ENCODE results near the gene RIPOR1.

Gene RIPOR1

GRCh38 chr16:67518676-67519075, 10.0 kb upstream of the RIPOR1 start:
- Histone ChIP-seq H3K4me1 (ENCODE audit: control insufficient read depth, insufficient read depth, low read length) (peaks cover 11% of the 10 kb centered on the region), H3K9me3 (ENCODE audit: control insufficient read depth, low read length) (no peaks in the 10 kb centered on the region), H3K27me3 (replicated peaks; ENCODE audit: control insufficient read depth, insufficient read depth, low read length) (no peaks in the 10 kb centered on the region), H3K4me3 (ENCODE audit: low read length) (no peak overlapping the region), H3K9ac (ENCODE audit: low read length) (no peak overlapping the region), H3K36me3 (ENCODE audit: control insufficient read depth, insufficient read depth, low read length, severe bottlenecking) (no peaks in the 10 kb centered on the region)
- no peak for DNase-seq (ENCODE audit: low read depth)

- no peaks in the 10 kb centered on the region for H3K36me3 ChIP-seq (ENCODE audit: control insufficient read depth, insufficient read depth, low read length, severe bottlenecking)
- H3K4me1 ChIP-seq (ENCODE audit: control insufficient read depth, insufficient read depth, low read length): peaks cover 11% of the 10 kb centered on the region
- H3K4me3 ChIP-seq (ENCODE audit: low read length): no peak overlapping the region
- H3K9me3 ChIP-seq (ENCODE audit: control insufficient read depth, low read length): no peaks in the 10 kb centered on the region
- H3K27me3 ChIP-seq (replicated peaks; ENCODE audit: control insufficient read depth, insufficient read depth, low read length): no peaks in the 10 kb centered on the region
- H3K9ac ChIP-seq (ENCODE audit: low read length): no peak overlapping the region
- no peak for DNase-seq (ENCODE audit: low read depth)
Measured at GRCh38 chr16:67519242-67519641, 9.4 kb upstream of the RIPOR1 start.

GRCh38 chr16:67521095-67521804, 7.4 kb upstream of the RIPOR1 start:
- H3K4me3 ChIP-seq (ENCODE audit: low read length): peak overlapping the region; percentile 77
- H3K36me3 ChIP-seq (ENCODE audit: control insufficient read depth, insufficient read depth, low read length, severe bottlenecking): no peaks in the 10 kb centered on the region
- peaks cover 11% of the 10 kb centered on the region for H3K4me1 ChIP-seq (ENCODE audit: control insufficient read depth, insufficient read depth, low read length)
- H3K27me3 ChIP-seq (replicated peaks; ENCODE audit: control insufficient read depth, insufficient read depth, low read length): no peaks in the 10 kb centered on the region
- peak overlapping the region; percentile 76 for H3K9ac ChIP-seq (ENCODE audit: low read length)
- H3K9me3 ChIP-seq (ENCODE audit: control insufficient read depth, low read length): no peaks in the 10 kb centered on the region
- DNase-seq (ENCODE audit: low read depth): peak; percentile 99

- Histone ChIP-seq H3K4me1 (ENCODE audit: control insufficient read depth, insufficient read depth, low read length) (peaks cover 9% of the 10 kb centered on the region), H3K9me3 (ENCODE audit: control insufficient read depth, low read length) (no peaks in the 10 kb centered on the region), H3K4me3 (ENCODE audit: low read length) (no peak overlapping the region), H3K36me3 (ENCODE audit: control insufficient read depth, insufficient read depth, low read length, severe bottlenecking) (no peaks in the 10 kb centered on the region), H3K27me3 (replicated peaks; ENCODE audit: control insufficient read depth, insufficient read depth, low read length) (no peaks in the 10 kb centered on the region), H3K9ac (ENCODE audit: low read length) (peak overlapping the region; percentile 0)
- no peak for DNase-seq (ENCODE audit: low read depth)
Measured at GRCh38 chr16:67525176-67525860, 3.3 kb upstream of the RIPOR1 start.

GRCh38 chr16:67526149-67526791, 2.4 kb upstream of the RIPOR1 start:
- Histone ChIP-seq H3K36me3 (ENCODE audit: control insufficient read depth, insufficient read depth, low read length, severe bottlenecking) (no peaks in the 10 kb centered on the region), H3K4me1 (ENCODE audit: control insufficient read depth, insufficient read depth, low read length) (peaks cover 17% of the 10 kb centered on the region), H3K9me3 (ENCODE audit: control insufficient read depth, low read length) (no peaks in the 10 kb centered on the region), H3K4me3 (ENCODE audit: low read length) (no peak overlapping the region), H3K9ac (ENCODE audit: low read length) (no peak overlapping the region), H3K27me3 (replicated peaks; ENCODE audit: control insufficient read depth, insufficient read depth, low read length) (no peaks in the 10 kb centered on the region)
- DNase-seq (ENCODE audit: low read depth): no peak

- Histone ChIP-seq H3K4me1 (ENCODE audit: control insufficient read depth, insufficient read depth, low read length) (peaks cover 18% of the 10 kb centered on the region), H3K36me3 (ENCODE audit: control insufficient read depth, insufficient read depth, low read length, severe bottlenecking) (no peaks in the 10 kb centered on the region), H3K9me3 (ENCODE audit: control insufficient read depth, low read length) (no peaks in the 10 kb centered on the region), H3K4me3 (ENCODE audit: low read length) (peak overlapping the region; percentile 98), H3K27me3 (replicated peaks; ENCODE audit: control insufficient read depth, insufficient read depth, low read length) (no peaks in the 10 kb centered on the region), H3K9ac (ENCODE audit: low read length) (peak overlapping the region; percentile 99)
- peak; percentile 78 for DNase-seq (ENCODE audit: low read depth)
Measured at GRCh38 chr16:67528870-67529581, 397 bp downstream of the RIPOR1 start.

- no peaks in the 10 kb centered on the region for H3K9me3 ChIP-seq (ENCODE audit: control insufficient read depth, low read length)
- peak; percentile 35 for DNase-seq (ENCODE audit: low read depth)
- no peaks in the 10 kb centered on the region for H3K36me3 ChIP-seq (ENCODE audit: control insufficient read depth, insufficient read depth, low read length, severe bottlenecking)
- H3K9ac ChIP-seq (ENCODE audit: low read length): peak overlapping the region; percentile 99
- H3K4me1 ChIP-seq (ENCODE audit: control insufficient read depth, insufficient read depth, low read length): peaks cover 18% of the 10 kb centered on the region
- H3K4me3 ChIP-seq (ENCODE audit: low read length): peak overlapping the region; percentile 98
- no peaks in the 10 kb centered on the region for H3K27me3 ChIP-seq (replicated peaks; ENCODE audit: control insufficient read depth, insufficient read depth, low read length)
Measured at GRCh38 chr16:67529582-67530012, 968 bp downstream of the RIPOR1 start.

GRCh38 chr16:67530013-67530939, 1.6 kb downstream of the RIPOR1 start:
- Histone ChIP-seq H3K9me3 (ENCODE audit: control insufficient read depth, low read length) (no peaks in the 10 kb centered on the region), H3K4me1 (ENCODE audit: control insufficient read depth, insufficient read depth, low read length) (peaks cover 18% of the 10 kb centered on the region), H3K4me3 (ENCODE audit: low read length) (peak overlapping the region; percentile 98), H3K36me3 (ENCODE audit: control insufficient read depth, insufficient read depth, low read length, severe bottlenecking) (no peaks in the 10 kb centered on the region), H3K27me3 (replicated peaks; ENCODE audit: control insufficient read depth, insufficient read depth, low read length) (no peaks in the 10 kb centered on the region), H3K9ac (ENCODE audit: low read length) (peak overlapping the region; percentile 99)
- peak; percentile 92 for DNase-seq (ENCODE audit: low read depth)

GRCh38 chr16:67531247-67531646, 2.6 kb downstream of the RIPOR1 start:
- no peak for DNase-seq (ENCODE audit: low read depth)

GRCh38 chr16:67533024-67533560, 4.5 kb downstream of the RIPOR1 start:
- no peaks in the 10 kb centered on the region for H3K9me3 ChIP-seq (ENCODE audit: control insufficient read depth, low read length)
- peaks cover 25% of the 10 kb centered on the region for H3K4me1 ChIP-seq (ENCODE audit: control insufficient read depth, insufficient read depth, low read length)
- no peaks in the 10 kb centered on the region for H3K36me3 ChIP-seq (ENCODE audit: control insufficient read depth, insufficient read depth, low read length, severe bottlenecking)
- no peaks in the 10 kb centered on the region for H3K27me3 ChIP-seq (replicated peaks; ENCODE audit: control insufficient read depth, insufficient read depth, low read length)
- DNase-seq (ENCODE audit: low read depth): no peak
- H3K9ac ChIP-seq (ENCODE audit: low read length): no peak overlapping the region
- H3K4me3 ChIP-seq (ENCODE audit: low read length): no peak overlapping the region

More at GRCh38 chr16:67531247-67531646, 2.6 kb downstream of the RIPOR1 start:
- H3K4me3 ChIP-seq (ENCODE audit: low read length): peak overlapping the region; percentile 98
- H3K27me3 ChIP-seq (replicated peaks; ENCODE audit: control insufficient read depth, insufficient read depth, low read length): no peaks in the 10 kb centered on the region
- H3K9me3 ChIP-seq (ENCODE audit: control insufficient read depth, low read length): no peaks in the 10 kb centered on the region
- no peaks in the 10 kb centered on the region for H3K36me3 ChIP-seq (ENCODE audit: control insufficient read depth, insufficient read depth, low read length, severe bottlenecking)
- peak overlapping the region; percentile 99 for H3K9ac ChIP-seq (ENCODE audit: low read length)
- H3K4me1 ChIP-seq (ENCODE audit: control insufficient read depth, insufficient read depth, low read length): peaks cover 18% of the 10 kb centered on the region

Measured in adipocyte (in vitro differentiated cells).